Measurements from ENCODE around the gene SLC9A3. TPM values are rescaled to one million over a fixed set of nuclear protein-coding genes. Genes with fewer than 3 reads are reported as not detected.

Gene SLC9A3
- polyA plus RNA-seq, 10 donors: 1.3 to 3.3 (median 1.9) TPM

- no peak for DNase-seq
Observed at GRCh38 chr5:477247-477646, 47.0 kb downstream of the SLC9A3 start.

GRCh38 chr5:476814-477175, 47.5 kb downstream of the SLC9A3 start:
- DNase-seq: no peak

GRCh38 chr5:476102-476813, 48.0 kb downstream of the SLC9A3 start:
- DNase-seq: no peak

GRCh38 chr5:475704-476101, 48.5 kb downstream of the SLC9A3 start:
- no peak for DNase-seq

- DNase-seq: peak in 1 of 3 donors; percentile 44
Observed at GRCh38 chr5:474840-475661, 49.2 kb downstream of the SLC9A3 start.

GRCh38 chr5:474232-474839, 49.9 kb downstream of the SLC9A3 start:
- peak in 1 of 3 donors; percentile 42 for DNase-seq

- DNase-seq: peak; percentile 6 to 76 (median 32)
Observed at GRCh38 chr5:473551-474192, 50.6 kb downstream of the SLC9A3 start.

- peak; percentile 80 to 94 (median 88) for DNase-seq
Observed at GRCh38 chr5:472656-473550, 51.3 kb downstream of the SLC9A3 start.

GRCh38 chr5:472076-472655, 52.1 kb downstream of the SLC9A3 start:
- peak in 2 of 3 donors; percentile 19 to 42 for DNase-seq

- DNase-seq: no peak
Observed at GRCh38 chr5:471750-472058, 52.5 kb downstream of the SLC9A3 start.

GRCh38 chr5:470961-471749, 53.1 kb downstream of the SLC9A3 start:
- no peak for DNase-seq

- DNase-seq: no peak
Observed at GRCh38 chr5:469752-470483, 54.3 kb downstream of the SLC9A3 start.

- DNase-seq: no peak
Observed at GRCh38 chr5:468401-468800, 55.8 kb downstream of the SLC9A3 start.

- DNase-seq: no peak
Observed at GRCh38 chr5:466661-467310, 57.5 kb downstream of the SLC9A3 start.

- no peak for DNase-seq
Observed at GRCh38 chr5:465591-466403, 58.5 kb downstream of the SLC9A3 start.

- DNase-seq: no peak
Observed at GRCh38 chr5:464843-465590, 59.2 kb downstream of the SLC9A3 start.

GRCh38 chr5:464446-464842, 59.8 kb downstream of the SLC9A3 start:
- DNase-seq: no peak

Measured in muscle of back (tissue), 11 donors.